GM23338 (cell line): ENCODE data around the gene RUSF1.

Source experiments
- CREB1 ChIP-seq: fragments of 250-450 bp; sonication (Bioruptor Pico); IDR thresholded peaks from 2 replicates; pipeline ENCODE4 v1.5.0; 2020; ENCODE audit warnings: low read depth, mild to moderate bottlenecking, moderate library complexity
- EZH2 ChIP-seq: fragments of 200-600 bp; sonication (generic); IDR thresholded peaks from one replicate; pipeline ENCODE4 v1.8.0; 2017; ENCODE audit warnings: antibody characterized with exemption, mild to moderate bottlenecking, low read depth; ENCODE audit not compliant: unreplicated experiment
- EZH2phosphoT487 ChIP-seq: fragments of 200-600 bp; sonication (generic); IDR thresholded peaks from one replicate; pipeline ENCODE4 v1.8.1; 2018; ENCODE audit warnings: antibody characterized with exemption; ENCODE audit not compliant: unreplicated experiment
- TF ChIP-seq, protein P1 (sequence below), 2 experiments: fragments of 200-600 bp in 1 of 2; sonication (generic) in 1 of 2; conservative IDR thresholded peaks; 2 replicates each; pipeline versions ENCODE4 v1.5.1 to v1.6.1; 2016 to 2017; ENCODE audit warnings: antibody characterized with exemption in 2 of 2, low read depth in 2 of 2, mild to moderate bottlenecking in 2 of 2, moderate library complexity in 1 of 2
- TF ChIP-seq, protein P2 (sequence below): IDR thresholded peaks from one replicate; pipeline ENCODE4 v1.6.1; 2018; ENCODE audit warnings: antibody characterized with exemption; ENCODE audit not compliant: unreplicated experiment

GRCh38 chr16:31530405-31530804, 22.2 kb upstream of the RUSF1 start:
- TF ChIP-seq, protein P1, sequence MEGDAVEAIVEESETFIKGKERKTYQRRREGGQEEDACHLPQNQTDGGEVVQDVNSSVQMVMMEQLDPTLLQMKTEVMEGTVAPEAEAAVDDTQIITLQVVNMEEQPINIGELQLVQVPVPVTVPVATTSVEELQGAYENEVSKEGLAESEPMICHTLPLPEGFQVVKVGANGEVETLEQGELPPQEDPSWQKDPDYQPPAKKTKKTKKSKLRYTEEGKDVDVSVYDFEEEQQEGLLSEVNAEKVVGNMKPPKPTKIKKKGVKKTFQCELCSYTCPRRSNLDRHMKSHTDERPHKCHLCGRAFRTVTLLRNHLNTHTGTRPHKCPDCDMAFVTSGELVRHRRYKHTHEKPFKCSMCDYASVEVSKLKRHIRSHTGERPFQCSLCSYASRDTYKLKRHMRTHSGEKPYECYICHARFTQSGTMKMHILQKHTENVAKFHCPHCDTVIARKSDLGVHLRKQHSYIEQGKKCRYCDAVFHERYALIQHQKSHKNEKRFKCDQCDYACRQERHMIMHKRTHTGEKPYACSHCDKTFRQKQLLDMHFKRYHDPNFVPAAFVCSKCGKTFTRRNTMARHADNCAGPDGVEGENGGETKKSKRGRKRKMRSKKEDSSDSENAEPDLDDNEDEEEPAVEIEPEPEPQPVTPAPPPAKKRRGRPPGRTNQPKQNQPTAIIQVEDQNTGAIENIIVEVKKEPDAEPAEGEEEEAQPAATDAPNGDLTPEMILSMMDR (conservative IDR thresholded peaks at IDR 0.05; ENCODE audit: low read depth in 2 of 2): no peak
- TF ChIP-seq EZH2phosphoT487 (no peak), EZH2 (no peak), CREB1 (CRISPR knock-in tag) (no peak)
- TF ChIP-seq, protein P2, sequence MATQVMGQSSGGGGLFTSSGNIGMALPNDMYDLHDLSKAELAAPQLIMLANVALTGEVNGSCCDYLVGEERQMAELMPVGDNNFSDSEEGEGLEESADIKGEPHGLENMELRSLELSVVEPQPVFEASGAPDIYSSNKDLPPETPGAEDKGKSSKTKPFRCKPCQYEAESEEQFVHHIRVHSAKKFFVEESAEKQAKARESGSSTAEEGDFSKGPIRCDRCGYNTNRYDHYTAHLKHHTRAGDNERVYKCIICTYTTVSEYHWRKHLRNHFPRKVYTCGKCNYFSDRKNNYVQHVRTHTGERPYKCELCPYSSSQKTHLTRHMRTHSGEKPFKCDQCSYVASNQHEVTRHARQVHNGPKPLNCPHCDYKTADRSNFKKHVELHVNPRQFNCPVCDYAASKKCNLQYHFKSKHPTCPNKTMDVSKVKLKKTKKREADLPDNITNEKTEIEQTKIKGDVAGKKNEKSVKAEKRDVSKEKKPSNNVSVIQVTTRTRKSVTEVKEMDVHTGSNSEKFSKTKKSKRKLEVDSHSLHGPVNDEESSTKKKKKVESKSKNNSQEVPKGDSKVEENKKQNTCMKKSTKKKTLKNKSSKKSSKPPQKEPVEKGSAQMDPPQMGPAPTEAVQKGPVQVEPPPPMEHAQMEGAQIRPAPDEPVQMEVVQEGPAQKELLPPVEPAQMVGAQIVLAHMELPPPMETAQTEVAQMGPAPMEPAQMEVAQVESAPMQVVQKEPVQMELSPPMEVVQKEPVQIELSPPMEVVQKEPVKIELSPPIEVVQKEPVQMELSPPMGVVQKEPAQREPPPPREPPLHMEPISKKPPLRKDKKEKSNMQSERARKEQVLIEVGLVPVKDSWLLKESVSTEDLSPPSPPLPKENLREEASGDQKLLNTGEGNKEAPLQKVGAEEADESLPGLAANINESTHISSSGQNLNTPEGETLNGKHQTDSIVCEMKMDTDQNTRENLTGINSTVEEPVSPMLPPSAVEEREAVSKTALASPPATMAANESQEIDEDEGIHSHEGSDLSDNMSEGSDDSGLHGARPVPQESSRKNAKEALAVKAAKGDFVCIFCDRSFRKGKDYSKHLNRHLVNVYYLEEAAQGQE: no peak
